GM19025 (cell line): ENCODE results near the gene NFIX.

Source experiments
- ATAC-seq: cut with Tn5 transposase; IDR thresholded peaks from one replicate; pipeline ENCODE4 v1.9.1; 2021; ENCODE audit warnings: mild to moderate bottlenecking, low read depth, moderate library complexity; ENCODE audit not compliant: unreplicated experiment

NFIX gene

DNA sequence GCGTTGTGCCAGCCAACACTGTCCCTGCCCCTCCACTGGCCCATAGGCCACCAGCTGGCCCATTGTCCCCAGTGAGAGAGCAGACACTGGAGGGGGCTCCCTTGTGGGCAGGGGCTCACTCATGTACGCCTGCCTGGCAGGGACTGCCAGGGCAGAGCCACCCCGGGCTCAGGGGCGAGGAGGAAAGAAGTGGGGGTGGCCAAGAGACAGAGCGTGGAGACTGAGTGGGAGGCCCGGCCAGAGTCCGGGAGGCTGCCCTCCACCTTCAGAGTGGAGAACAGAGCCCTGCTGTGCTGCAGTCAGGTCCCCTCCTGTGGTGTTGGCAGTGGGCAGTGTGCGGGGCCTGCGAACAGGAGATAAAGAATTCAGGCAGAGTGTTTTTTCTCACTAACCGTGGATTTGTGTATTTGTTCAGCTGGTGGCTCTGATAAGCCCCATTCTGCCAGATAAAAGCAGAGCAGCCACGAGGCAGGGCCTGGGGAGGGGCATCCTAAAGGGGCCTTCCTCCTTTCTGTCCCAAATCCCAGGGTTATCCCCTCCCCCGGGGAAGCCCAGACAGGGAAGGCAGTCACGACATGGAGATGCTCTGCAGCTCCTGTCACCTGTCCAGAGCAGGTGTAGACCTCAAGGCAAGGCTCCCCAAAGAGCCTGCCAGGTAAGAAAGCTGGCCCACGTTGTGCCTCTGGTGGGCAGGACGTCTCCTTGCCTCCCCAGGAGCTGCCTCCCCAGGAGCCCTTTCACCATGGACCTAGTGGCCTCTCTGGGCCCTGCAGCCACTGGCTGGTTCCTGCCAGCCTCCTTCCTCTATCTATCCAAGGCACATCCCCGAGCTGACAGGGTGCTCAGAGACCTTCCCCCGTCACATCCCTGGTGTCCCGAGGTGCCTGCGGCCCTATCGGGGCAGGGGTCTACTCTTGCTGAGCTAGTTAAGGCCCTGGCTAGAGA, 74.4 kb downstream of the NFIX start:
- no peak for ATAC-seq

GRCh38 chr19:13070425-13071140, 75.3 kb downstream of the NFIX start:
- no peak for ATAC-seq

GRCh38 chr19:13071444-13072187, 76.3 kb downstream of the NFIX start:
- ATAC-seq = no peak

DNA sequence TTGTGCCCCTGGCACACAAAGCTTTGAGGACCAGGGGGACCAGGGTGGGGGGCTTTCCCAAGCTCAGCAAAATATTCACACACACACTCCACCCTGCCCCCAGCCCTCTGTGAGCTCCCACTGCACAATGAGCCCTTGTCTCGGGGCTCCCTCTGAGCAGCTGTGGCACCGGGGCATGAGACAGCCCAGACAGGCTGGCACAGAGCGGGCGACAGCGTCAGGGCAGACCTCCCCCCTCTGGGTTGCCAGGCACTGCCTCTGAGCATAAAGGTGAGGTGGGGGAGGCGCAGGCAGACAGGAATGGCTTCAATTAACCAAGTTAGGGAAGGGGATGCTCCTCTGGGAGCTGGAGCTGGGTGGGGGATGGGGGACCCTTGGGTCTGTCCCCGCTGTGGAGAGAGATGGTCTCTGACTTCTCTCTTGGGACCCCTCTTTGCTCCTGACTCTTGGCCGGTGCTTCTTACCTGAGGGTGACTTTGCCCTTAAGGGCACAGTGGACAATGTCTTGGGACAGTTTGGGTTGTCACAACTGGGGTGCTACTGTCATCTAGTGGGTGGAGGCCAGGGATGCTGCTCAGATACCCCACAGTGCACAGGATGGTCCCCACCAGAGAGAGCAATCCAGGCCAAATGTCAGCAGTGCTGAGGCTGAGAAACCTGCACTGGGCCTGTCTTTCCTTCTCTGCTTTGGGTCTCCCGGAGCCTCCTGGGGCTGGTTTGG, 77.1 kb downstream of the NFIX start:
- no peak for ATAC-seq

GRCh38 chr19:13073263-13073662, 78.0 kb downstream of the NFIX start:
- no peak for ATAC-seq

- ATAC-seq = no peak
These were observed 79.1 kb downstream of the NFIX start for GRCh38 chr19:13074378-13074777.

DNA sequence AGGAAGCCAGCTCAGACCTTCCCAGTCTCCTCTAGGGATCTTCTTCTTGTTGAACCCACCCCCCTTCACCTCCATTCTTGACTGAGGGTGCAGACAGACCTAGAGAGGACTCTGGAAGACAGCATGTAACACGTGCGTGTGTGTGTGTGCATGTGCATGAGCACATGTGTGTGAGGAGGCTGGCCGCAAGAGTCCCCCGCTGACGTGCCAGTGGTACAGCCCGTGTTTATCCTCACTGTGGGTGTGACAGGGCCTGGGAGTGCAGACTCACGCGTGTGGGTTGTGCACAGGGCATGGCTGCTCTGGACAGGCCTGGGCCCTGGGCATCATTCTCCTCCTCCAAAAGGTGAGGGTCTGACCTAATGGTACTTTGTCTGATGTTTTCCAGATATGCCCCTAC, 81.0 kb downstream of the NFIX start:
- no peak for ATAC-seq

- no peak for ATAC-seq
These were observed 81.5 kb downstream of the NFIX start for GRCh38 chr19:13076787-13077186.

DNA sequence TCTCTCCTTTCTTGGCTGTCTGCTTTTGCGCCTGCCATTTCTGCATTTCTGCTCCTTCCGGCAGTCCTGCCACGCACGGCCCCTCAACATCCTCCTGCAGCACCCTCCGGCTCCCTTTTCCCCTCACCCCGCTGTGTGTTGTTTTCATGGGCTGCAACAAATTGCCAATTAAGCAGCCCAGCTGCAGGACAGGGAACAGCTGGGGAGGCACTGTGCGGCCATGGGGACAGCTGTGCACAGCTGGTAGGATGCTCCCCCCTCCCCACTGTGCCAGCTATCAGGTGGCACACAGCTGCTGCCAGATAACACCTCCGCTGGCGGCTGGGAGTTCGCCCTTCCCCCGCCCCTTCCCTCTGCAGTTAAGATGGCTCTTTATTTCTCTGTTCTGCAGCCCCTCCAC, 82.0 kb downstream of the NFIX start:
- no peak for ATAC-seq

DNA sequence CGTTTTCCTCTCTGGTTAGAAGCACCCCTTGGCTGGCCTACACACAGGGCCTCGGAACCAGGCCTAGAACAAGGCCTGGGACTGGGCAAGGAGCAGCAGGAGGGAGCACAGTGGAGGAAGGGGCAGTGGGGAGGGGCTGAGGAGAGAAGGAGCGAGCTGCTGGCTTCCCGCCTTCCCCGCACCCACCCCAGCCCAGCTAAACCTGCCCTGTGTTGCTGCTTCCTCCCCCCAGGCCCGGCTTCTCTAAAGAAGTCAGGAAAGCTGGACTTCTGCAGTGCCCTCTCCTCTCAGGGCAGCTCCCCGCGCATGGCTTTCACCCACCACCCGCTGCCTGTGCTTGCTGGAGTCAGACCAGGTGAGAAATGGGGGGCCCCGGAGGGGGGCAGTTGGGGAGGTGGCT, 83.1 kb downstream of the NFIX start:
- no peak for ATAC-seq

DNA sequence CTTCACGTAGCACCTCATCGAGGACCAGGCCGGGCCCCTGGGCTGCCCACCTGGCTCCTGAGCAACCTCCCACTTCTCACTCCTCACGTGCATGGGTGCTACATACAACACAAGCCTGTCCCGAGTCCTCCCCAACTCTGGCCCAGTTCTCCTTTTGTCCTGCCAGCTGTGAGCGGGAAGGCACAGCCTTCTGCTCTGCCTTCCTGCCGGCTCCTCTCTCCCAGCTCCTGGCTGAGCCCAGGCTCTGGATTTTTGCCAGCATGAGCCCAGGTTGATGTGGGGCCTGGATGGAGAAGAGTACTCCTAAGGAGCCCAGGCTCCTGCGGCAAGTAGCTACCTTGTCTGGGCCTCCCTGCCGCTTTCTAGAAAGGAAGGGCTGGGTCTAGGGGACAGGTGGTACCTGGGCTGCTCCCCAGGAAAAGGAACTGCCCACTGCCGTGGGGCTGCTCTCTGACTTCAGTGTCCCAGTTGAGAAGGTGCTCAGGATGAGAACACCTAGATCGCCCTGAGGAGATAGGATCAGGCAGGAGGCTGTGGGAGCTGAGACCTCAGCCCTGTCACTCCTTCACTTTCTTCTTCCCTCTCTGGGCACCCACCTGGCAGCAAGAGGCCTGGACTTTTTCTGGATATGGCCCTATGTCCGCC, 83.7 kb downstream of the NFIX start:
- ATAC-seq = no peak

DNA sequence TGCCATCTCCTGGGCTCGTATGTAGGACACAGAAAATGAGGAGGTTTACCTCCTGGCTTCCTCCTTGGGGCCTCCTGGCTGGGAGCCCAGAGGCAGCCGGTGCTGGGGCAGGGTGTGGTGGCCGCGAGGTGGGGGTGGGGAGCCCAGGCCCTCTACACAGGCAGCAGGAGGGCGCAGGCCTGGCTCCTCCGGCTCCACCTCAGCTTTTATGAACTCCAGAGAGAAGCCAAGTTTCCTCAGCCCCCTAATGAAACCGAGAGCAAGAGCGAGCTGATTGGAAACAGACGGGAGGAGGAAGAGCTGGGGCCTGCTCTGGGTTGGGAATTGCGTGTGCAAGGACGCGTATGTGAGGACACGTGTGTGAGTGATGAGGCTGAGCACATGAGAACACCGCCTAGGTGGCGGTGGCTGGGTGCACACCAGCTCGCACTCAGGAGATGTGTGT, 84.3 kb downstream of the NFIX start:
- no peak for ATAC-seq

DNA sequence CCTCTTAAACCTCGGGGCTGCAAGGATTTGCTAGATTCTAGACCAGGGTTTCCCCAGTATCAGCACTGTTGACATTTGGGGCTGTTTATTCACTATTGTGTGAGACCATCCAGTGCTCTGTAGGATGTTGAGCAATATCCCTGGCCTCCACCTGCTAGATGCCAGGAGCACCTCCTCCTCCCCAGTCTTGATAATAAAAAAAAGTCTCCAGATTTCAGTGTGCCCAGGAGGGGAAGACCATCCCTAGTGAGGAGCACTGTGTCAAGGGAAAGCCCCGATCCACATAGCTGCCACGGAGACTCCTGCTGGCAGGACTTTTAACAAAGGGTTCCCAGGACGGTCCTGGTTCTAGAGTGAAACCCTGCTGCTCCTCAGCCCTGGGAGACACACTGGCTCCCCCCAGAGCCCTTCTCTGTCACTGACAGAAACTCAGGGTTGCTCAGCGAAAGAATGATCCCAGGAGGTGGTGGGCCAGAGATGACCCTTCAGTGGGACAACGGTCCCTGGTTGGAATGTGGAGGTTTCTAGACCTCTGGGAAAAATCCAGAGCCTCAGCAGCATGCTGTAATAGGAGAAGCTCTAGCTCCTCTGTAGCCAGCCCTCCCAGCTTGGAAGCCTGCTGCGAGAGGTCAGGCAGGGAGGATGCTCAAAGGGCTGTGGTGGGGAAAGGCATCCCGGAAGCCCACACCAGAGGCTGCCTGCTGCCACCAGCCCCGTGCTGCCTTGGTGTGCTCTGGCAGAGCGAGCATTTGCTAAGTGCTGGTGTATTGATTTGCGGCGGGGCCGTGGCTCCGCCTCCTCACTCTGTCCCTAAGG, 87.1 kb downstream of the NFIX start:
- no peak for ATAC-seq

DNA sequence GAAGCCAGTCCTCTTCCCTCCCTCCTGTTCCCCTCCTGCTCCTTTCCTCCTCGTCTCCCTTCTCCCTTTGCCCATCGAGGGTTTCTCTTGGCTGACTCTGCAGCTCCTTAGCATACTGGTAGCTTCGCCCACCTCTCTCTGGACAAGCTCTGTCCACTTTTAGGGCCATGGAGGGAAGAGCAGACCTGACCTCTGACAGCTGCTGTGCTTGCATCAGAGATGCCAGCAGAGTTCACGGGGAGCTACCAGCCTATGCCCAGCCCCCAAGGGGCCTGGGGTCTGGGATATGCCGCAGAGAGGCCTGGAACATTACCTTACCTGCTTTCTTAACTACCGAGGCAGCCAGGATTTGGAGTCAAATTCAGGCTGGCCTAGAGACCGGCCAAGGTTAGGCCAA, 87.7 kb downstream of the NFIX start:
- no peak for ATAC-seq

DNA sequence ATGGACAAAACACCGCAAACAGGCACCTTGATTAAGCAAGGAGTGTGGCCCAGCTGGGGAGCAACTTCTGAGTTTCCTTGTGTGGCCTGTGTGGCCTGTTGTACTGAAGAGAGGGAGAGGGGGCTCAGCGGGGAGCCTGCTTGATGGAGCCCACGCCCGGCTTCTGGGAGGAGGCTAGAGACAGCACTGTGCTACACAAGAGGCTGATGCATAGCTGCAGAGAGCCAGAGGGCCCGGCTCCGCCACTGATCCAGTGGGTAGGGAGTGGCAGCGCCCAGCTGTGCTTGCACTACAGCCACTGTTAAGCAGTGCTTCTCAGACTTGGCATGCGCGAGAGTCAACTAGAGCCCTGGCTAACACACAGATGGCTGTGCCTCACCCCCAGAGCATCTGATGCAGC, 88.4 kb downstream of the NFIX start:
- ATAC-seq = no peak

DNA sequence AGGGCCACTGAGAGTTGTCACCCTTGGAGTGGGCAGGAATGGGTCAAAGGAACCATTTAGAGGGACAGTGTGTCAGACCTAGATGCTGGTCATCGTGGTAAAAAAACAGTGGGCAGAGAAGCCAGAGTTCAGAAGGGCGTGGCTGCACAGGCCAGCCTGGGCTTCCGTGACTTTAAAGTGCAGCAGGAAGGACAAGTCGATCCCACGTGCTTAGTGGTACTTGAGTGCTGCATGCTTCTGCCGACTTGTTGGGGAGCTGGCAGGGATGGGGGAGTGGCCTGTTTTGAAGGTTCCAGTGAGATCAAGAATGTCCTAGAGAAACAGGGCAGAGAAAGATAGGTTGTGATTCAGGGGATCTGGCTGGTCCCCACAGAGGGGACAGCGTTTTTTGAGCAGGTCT, 90.4 kb downstream of the NFIX start:
- no peak for ATAC-seq

GRCh38 chr19:13086341-13086740, 91.1 kb downstream of the NFIX start:
- ATAC-seq = no peak

- ATAC-seq = no peak
These were observed 92.0 kb downstream of the NFIX start for GRCh38 chr19:13087295-13087694.
